GM21737 (cell line): ENCODE measurements around the gene RBPJ.

Experiments
- ATAC-seq: cut with Tn5 transposase; IDR thresholded peaks from one replicate; pipeline ENCODE4 v1.9.1; 2021; ENCODE audit warnings: mild to moderate bottlenecking, moderate library complexity; ENCODE audit not compliant: unreplicated experiment

The RBPJ gene

DNA sequence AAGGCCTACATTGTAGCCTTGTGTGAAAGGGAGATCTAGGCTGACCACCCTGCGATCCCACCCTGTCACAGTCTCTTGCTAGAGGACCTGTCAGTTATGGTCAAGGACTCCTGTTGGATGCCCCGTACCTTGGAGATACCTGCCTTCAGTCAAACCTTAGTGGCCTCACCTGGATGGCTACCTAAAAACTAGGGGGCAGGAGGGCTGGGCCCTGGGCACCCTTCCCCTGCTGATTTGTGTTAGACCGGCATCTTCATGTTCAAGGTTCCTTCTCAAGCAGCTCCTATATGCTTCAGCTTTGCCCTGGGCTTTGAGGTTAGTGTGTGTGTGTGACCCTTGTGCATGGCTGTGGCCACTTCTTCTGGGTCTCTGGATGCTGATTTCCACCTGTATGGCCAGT, 134.1 kb downstream of the RBPJ start:
- no peak for ATAC-seq

- ATAC-seq = no peak
Measured at GRCh38 chr4:26455571-26455970, 134.8 kb downstream of the RBPJ start.

GRCh38 chr4:26457412-26457811, 136.6 kb downstream of the RBPJ start:
- ATAC-seq = no peak

GRCh38 chr4:26458157-26458561, 137.3 kb downstream of the RBPJ start:
- no peak for ATAC-seq

DNA sequence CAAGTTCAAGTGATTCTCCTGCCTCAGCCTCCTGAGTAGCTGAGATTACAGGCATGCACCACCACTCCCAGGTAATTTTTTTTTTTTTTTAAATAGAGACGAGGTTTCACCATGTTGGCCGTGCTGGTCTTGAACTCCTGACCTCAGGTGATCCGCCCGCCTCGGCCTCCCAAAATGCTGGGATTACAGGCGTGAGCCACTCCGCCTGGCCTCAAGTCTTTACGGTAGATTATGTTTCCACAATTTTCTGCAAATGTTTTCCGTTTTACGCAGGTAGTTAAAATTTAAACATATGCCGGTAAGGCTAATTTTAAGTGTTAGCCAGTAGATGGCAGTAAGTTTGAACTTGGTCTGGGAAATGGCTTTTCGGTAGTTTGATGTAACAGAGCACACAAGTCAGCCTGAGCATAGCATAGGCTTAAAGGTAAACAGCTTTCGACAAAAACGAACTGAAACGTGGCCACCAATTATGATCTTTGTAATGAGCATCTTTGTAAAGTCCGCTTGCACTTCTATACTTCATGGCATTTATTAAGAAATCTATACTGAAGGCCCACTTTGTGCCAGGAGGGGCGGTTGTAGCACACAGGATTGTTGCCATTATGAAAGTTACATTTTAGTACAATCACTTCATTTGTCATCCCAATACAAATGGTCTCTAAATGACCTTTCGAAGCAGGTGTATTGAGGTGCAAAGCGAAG, 138.4 kb downstream of the RBPJ start:
- ATAC-seq = no peak

- no peak for ATAC-seq
Measured at GRCh38 chr4:26459756-26460530, 139.1 kb downstream of the RBPJ start.

DNA sequence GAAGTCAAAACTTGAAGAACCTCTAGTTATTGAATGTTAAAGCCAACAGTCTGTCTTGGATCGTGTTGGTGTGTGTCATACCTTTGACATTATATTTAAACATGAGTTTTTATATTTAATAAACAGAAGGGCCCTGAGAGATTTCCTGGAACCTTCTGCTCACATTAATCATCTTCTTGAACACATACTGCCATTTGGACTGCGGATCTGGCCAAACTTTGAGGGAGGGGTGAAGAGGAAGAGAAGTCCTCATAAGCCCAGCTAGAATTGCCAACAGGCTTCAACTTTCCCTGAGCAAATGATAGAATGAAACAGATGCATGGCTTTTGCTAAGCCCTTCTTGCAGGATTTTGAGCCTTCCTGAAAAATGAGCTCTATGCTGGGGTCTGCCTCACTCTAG, 142.1 kb downstream of the RBPJ start:
- no peak for ATAC-seq

DNA sequence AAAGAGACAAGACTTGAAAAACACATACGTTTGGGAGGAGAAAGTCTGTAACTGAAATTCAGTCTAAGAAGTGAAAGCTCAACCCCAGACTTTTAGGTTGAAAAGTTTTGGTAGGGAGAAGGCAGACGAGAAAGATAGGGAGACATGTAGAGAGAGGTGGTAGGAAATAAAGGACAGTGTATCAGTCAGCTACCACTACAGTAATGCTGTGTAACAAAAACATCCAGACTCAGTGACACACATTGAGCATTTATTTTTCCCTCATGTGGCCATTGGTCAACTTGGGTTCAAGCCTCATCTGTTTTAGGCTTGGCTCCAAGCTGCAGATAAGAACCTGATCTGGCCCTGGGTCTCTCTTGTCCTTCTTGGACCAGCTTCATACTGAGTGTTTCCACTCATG, 142.6 kb downstream of the RBPJ start:
- no peak for ATAC-seq

GRCh38 chr4:26464420-26465095, 143.7 kb downstream of the RBPJ start:
- no peak for ATAC-seq

DNA sequence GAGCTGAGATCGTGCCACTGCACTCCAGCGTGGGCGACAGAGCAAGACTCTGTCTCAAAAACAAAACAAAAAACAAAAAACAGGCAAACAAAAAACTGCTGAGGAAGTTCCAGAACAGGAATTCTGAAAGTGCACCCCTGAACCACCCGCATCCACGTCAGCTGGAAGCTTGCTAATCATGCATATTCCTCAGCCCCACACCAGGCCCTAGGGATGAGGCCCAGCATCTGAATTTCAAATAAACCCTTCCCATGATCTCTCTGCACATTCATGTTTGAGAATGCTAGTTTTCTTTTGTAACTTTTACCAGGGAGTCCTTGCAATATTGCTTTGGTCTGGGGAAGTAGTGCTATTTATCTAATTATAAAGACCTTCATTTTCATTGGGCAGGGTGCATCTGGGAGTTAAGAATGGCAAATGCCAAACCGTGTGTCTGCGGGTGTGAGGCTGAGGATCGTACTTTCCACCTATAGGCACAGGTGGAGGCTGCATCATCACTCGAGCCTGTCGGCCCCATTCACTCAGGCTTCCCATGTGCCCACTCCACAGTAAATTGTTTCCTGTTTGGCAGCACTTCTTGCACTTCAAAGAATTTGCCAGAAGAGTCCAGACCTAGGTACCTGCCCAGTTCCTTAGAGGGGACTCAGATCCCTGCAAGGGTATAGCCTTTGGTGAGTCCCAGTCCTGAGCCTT, 145.9 kb downstream of the RBPJ start:
- no peak for ATAC-seq

- ATAC-seq = no peak
Measured at GRCh38 chr4:26467724-26468123, 146.9 kb downstream of the RBPJ start.

GRCh38 chr4:26468283-26468949, 147.6 kb downstream of the RBPJ start:
- ATAC-seq = no peak

DNA sequence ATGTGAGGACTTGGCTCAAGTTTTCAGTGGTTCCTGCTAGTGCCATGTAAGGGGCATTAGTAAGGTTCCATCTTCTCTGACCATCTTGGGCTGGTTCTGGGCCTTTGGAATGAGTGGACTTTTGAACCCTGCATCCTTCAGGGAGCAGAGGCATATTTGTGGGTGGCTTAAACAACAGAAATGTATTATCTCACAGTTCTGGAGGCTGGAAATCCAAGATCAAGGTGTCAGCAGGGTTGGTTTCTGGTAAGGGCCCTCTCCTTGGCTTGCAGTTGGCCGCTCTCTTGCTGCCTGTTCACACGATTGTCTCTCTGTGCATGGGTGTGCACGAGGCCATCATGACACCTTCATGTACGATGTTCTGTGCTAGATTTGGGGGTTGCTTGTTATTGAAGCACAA, 148.2 kb downstream of the RBPJ start:
- no peak for ATAC-seq

DNA sequence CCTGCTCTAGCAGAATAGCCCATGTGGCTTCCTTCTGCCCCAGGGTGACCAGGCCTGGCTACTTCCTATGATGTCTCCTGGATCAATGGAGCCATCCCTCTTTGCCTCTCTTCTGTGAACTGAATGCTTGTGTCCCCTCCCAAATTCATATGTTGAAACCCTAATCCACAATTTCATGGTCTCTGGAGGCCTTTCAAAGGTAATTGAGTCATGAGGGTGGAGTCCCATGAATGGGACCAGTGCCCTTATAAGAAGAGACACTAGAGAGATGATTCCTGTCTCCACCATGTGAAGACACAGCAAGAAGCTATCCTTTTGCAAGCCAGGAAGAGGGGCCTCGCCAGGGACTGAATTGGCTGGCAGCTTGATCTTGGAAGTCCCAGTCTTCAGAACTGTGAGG, 151.1 kb downstream of the RBPJ start:
- ATAC-seq = no peak

DNA sequence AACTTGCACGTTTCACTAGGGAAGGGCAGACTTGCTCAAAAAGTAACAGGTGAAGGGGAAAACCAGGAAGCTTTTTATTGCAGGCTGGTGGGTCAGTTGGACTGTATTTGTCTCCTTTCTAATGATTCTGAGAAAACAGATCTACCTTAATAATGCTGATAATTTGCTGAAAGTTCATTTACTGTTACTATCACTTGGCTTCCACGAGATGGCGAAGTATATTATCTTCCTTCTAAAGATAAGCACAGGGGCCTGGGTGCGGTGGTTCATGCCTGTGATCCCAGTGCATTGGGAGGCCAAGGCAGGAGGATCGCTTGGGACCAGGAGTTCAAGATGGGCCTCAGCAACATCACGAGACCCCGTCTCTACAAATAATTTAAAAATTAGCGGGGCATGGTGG, 153.1 kb downstream of the RBPJ start:
- no peak for ATAC-seq

DNA sequence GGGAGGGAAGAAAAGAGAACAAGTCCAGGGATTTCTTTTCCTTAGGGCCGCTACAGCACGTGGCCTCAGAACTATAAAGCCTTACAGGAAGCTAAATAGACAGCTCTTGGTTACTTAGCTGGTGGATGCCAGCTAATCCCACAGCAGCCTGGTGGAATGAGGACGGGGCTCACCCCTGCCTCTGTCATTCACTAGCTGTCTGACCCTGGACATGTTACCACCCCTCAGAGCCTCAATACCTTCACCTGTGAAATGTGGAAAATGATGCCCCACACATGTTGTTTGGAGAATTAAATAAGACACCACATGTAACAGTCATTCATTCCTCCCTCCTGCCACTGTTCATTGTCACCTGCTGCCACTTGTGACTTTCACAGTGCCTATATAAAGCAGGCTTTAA, 153.7 kb downstream of the RBPJ start:
- ATAC-seq = no peak

GRCh38 chr4:26475716-26476115, 154.9 kb downstream of the RBPJ start:
- ATAC-seq = no peak

GRCh38 chr4:26476545-26476944, 155.7 kb downstream of the RBPJ start:
- ATAC-seq = no peak

DNA sequence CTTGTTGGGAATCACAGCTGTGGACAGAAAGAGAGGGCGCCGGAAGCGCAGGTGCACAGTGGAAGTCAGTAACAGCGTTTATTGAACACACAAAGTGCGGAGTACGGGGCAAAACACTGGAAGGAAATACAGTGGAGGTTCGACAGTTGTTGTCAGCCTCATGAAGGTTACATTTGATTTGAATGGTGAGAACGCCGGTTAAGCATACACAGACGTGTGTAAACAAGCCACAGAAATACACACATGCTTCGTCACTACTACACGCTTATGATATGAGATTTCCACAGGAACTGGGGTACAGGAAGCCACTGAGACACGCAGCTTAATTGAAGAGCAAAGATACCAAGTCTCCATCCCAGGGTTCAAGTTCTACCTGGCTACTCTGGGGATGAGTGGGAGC, 157.5 kb downstream of the RBPJ start:
- no peak for ATAC-seq

- ATAC-seq = no peak
Measured at GRCh38 chr4:26482508-26483462, 162.0 kb downstream of the RBPJ start.
